HG03457 (cell line): ENCODE measurements around the gene C6orf15.
A peak's percentile ranks its signal among the peaks of the same experiment; 100 is the strongest.

ENCODE experiments used
- ATAC-seq: cut with Tn5 transposase; IDR thresholded peaks from one replicate; pipeline ENCODE4 v1.9.1; 2021; ENCODE audit warnings: moderate number of reproducible peaks; ENCODE audit not compliant: unreplicated experiment

The C6orf15 gene

DNA sequence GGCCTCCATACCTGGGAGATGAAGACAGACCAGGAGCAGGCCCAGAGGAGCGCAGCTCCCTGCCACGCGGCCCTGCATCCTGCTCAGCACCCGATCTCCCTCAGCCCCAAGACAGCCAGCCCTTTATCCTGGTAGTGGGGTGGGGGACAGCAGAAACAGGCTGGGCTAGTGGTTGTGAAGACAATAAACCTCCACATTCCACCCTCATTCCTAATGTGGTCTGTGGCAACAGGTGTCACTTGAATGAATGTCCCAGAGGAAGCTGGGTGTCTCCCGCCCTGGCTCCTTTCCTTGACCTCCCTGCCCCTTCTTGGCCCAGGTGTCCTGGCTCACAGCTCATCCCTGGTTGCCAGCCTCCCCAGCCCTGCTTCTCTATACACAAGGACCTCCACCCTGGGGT is at the start of gene C6orf15:
Gene C6orf15 (minus strand): TSS at position 98 of the 400 bp plus-strand sequence. CDS start 20 bp downstream, at position 78.
- ATAC-seq: no peak

DNA sequence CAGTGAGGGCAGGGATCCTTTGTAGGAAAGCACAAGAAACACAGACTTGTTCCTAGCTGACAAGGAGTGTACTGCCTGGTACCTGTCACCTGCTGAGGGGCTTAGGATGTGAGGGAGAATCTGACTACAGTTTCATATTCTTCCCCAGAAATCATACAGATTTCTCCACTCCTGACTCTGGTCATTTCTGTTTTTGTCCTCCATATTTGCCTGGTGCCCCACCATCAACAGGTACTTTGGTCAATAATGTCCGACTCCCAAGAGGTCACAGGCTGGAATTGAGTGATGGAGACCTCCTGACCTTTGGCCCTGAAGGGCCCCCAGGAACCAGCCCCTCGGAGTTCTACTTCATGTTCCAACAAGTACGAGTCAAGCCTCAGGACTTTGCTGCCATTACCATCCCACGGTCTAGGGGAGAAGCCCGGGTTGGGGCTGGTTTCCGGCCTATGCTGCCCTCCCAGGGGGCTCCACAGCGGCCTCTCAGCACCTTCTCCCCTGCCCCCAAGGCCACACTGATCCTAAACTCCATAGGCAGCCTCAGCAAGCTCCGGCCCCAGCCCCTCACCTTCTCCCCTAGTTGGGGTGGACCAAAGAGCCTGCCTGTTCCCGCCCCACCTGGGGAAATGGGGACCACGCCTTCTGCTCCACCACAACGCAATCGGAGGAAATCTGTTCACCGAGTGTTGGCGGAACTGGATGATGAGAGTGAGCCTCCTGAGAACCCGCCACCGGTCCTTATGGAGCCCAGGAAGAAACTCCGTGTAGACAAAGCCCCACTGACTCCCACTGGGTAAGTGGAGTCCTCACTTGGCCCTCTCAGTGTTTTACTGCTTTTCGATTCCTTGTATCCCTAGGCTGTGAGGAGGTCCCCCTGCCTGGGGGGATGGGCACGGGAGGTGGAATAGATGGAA is 49.1 kb upstream of the C6orf15 start:
- no peak for ATAC-seq

DNA sequence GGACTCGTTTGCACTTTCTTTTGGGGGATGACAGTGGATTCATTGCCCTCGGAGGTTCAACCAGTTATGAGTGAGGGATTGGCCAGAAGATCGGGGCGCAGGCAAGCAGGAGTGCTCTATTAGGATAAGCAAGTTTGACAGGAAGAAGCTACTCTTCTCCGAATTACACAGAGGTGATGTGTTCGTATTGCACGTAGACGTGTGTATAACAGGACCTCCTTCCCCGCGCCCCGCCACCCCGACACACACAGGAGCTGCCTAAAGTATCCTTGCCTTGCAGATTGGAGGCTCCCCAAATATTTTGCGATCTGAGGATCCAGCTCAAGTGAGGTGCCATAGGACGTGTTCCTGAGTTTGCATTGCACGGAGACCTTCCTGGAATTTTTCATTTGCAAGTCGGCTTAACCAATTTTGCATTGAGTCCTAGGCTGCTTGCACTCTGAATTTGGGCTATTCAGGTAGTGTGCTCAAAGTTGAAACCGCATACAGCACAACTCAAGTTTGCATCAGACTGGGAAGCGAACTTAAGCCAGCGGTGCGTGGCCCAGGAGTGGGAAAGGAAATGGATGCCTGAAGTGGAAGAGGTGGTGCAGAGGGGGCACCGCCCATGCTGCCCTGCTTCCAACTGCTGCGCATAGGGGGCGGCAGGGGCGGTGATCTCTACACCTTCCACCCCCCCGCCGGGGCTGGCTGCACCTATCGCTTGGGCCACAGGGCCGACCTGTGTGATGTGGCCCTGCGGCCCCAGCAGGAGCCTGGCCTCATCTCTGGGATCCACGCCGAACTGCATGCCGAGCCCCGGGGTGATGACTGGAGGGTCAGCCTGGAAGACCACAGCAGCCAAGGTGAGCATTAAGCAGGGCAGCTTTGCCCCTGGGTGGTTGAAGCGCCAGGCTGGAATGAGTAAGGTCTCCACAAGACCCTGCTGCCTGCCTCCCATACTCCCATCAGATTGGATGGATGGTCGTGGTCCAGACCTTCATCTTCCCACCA is 46.8 kb upstream of the C6orf15 start:
- ATAC-seq: no peak

DNA sequence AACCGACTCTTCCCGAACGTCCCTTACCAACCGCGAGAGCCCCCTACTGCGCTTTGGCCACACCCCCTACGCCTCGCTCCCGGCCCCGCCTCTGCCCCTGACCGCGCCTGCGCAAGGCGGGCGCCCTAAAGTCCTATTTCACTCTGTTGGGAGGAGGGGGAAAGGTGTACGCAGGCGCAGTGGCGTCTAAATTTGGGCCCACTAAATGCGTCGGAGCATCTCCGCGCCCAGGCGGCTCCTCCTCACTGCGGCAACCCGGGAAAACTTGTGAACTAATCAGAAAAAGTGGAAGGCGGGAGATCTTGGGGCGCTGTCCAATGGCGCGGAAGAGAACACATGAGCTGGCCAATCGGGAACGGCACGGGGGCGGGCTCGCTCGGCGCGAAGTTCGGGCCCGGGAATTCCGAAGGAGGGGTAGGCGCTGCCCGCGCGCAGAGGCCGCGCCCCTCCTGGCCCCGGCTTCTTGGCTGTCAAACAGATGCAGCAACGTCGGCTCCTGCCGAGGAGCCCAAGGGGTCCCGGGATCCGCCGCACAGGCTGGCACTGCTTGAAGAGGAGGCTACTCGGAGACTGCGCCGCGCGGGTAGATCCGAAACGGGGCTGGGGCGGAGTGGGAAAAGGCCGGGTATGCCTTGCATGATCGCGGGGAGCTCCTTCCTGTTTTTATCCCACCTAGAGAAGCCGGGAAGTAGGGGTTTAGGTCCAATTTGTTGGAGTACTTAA is 45.9 kb upstream of the C6orf15 start, which contains the start of gene TCF19:
Gene TCF19 (plus strand): TSS at position 450 of the 723 bp plus-strand sequence. CDS start 881 bp downstream, outside the sequence.
- ATAC-seq: peak; percentile 65

DNA sequence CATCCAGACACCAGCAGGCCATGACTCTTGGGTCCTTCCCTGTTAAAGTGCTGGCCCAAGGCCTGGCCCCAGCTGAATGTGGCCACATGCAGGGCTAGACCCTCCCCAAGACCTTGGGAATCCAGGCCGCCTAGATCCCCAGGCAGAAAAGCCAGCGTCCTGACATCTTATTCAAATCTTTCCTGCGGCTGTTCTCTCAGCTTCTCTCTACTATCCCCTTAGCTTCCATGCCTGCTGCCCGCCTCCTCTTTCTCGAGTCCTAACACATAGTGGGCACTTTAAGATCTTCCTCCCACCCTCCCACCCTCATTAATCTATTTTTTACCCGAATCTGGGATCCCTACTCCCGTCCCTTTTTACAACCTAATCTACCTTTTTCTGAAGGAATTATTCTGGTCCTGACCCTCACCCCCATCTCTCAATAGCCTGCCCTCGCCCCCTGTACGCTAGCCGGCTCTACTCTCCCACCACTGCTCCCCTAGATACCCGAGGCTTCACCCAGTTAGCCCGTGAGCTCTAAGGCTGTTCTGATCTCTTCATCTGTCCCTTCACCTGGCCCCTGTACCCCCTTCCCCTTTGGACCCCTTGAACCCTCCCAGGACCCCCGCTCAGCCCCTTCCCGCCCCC is 45.3 kb upstream of the C6orf15 start, which contains the start of gene CCHCR1:
Gene CCHCR1 (minus strand): TSS at position 290 of the 627 bp plus-strand sequence. CDS start 202 bp downstream, at position 88.
- ATAC-seq: no peak

DNA sequence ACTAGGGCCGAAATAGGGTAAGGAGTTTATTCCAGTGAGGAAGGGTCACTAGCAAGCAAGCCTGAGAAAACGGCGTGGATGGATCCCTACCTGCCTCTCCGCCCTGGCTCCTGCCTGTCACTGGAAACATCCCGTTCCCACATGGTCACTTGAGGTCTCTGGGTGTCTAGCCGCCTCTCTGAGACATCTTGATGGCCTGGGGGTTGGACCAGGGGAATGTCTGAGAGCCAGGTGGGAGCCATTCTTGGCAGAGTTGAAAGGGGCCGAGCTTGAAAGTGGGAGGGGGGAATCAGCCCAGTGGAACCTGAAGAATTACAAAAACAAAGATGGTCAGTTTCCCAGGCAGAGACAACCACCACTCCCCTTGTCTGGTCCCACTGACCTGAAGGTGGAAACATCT is 44.3 kb upstream of the C6orf15 start:
- ATAC-seq: no peak

DNA sequence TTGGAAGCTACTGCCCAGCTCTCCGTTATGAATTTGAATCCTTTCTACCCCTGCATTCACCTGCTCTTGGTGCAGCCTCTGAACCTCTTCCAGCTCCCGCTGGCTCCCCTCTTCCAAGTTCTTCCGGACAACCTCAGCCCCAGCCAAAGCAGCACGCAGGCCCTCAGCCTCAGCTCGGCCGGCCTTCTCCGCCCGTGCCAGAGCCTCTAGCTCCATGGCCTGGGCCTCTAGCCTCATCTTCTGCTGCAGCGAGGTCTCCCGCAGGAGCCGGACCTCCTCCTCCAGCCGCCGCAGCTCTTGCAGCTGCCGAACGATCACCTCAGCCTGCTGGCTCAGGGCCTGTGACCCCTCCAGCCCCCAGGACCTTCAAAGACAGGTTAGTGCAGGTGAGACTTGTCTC is 42.1 kb upstream of the C6orf15 start:
- ATAC-seq: no peak

DNA sequence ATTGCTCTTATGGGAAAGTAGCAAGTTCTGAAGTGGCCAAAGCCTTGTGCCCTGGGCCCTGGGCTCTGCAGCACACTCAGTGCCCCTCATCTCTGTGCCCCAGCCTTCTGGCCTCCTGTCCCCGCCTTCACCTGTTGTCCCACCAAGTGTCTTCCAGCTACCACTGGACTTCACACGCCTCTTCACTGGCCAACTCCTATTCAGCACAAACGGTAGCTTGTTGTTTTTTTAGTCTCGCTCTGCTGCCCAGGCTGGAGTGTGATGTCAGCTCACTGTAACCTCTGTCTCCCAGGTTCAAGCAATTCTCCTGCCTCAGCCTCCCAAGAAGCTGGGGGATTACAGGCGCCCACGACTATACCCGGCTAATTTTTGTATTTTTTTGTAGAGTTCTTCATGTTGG is 40.4 kb upstream of the C6orf15 start:
- ATAC-seq: no peak

DNA sequence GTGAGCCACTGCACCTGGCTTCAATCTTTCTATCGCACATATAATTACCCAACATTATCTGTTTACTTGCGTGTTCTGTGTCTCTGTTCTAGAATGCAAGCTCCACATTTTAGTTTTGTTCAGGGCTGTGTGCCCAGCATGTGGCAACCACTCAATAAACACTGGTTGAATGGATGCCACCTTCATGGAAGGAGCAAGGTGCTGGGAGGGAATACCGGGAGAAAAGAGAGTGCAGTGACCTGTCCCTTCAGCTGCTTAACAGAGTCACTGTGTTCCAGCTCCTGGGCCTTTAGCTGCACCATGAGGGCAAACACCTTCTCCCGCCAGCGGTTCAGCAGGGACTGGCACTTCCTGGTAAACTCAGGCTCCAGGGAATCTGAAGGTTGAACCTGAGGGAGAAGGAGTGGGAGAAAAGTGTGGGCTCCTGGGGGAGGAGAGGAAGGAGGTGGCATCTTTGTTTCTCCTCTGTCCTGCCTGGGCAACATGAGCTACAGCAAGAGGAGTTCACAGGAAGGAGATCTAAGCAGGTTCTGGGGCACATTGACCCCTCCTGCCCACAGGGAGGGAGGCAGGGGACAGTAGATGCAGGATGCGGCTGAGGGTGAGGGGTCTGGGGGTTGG is 37.6 kb upstream of the C6orf15 start:
- no peak for ATAC-seq

DNA sequence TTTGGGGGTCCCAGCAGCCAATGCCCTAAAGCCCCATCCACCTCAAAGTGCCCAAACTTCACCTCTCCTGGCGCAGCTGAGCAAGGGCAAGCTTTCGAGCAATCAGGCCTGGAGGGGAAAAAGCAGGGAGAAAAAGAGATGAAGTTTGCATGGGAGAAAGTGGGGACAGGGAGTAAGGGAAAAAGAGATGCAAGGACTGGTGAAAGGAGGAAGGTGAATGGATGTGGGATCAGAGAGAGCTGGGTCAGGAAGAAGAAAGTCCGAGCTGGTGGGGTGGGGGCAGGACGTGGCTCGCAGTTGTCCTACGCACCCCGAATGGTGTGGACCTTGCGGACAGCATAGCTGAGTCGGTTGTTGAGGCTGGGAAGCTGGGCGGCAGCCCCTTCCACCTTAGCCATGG is 33.0 kb upstream of the C6orf15 start:
- ATAC-seq: no peak

DNA sequence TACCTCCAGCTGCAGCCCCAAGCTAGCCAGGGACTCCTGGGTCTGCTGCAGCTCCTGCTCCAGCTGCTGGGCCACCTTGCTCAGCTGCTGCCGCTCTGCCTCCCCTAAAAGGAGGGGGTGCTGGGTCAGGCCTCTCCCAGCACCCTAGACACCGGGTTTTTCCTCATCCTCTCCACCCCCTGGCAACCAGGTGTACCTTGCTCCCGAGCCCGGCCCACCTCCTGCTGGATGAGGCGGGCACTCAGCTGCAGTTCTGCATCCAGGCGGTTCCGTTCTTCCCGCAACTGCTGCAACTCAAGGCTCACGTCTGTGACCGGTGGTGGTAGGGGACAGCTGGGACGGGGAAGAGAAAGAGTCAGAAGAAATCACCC is 32.6 kb upstream of the C6orf15 start:
- no peak for ATAC-seq

DNA sequence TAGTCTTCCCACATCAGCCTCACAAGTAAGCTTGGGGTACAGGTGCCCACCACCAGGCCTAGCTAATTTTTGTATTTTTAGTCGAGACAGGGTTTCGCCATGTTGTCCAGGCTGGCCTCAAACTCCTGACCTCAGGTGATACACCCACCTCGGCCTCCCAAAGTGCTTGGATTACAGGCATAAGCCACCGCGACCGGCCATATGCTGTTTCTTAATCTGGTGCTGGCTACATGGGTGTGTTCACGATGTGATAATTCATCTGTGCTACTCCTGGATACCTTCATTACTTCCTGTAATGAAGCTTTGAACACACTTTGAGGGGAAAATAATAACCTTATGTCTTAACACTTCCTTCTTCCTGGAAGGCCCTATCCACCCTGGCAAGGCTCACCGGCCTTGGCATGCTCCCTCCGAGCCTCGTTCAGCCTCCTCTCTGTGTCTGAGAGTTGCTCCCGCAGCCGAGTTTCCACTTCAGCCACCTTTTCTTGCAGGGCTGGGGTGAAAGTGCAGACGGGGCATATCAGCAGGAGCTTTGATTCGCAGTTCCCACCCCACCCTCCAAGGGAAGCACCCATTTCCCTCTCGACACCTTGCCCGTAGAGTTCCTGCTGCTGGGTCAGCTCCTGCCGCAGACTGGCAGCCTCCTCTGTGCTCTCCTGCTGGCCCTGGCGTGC is 32.1 kb upstream of the C6orf15 start:
- ATAC-seq: no peak

DNA sequence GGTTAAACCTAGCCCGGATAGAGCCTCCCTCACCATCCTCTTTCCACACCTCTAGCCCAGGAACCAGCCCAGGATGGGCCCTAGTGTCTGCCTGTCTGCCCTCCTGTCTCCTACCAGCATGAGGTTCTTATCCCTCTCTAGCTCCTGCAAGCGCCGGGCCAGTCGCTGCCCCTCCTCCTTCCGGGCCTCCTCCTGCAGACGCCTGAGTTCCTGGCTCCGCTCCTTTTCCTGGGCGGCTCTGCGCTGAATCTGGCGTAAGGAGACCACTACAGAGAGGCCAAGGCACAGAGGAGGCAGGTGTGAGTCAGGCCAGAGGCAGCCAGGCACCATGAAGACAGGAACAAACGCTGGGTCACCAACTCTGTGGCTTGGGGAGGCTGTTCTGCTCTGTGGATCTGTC is 30.8 kb upstream of the C6orf15 start:
- ATAC-seq: no peak

DNA sequence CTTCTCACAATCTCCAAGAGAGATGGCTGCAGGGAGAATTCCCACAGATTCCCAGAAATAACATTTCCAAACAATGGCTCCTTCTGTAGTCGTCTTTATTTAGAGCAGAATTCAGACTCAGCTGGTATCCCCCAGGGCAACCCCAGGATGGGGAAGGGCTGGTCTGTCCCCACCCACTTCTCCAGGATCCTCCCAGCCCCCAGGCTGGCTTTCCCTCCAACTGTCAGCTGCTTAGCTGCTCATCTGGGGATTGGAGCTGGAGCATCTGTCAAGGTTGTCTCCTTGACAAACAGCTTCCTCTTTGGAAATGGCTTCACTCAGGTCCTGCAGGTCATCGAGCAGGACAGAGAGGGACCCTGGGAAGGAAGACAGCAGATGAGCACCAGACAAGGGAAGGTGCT is 30.0 kb upstream of the C6orf15 start:
- no peak for ATAC-seq

DNA sequence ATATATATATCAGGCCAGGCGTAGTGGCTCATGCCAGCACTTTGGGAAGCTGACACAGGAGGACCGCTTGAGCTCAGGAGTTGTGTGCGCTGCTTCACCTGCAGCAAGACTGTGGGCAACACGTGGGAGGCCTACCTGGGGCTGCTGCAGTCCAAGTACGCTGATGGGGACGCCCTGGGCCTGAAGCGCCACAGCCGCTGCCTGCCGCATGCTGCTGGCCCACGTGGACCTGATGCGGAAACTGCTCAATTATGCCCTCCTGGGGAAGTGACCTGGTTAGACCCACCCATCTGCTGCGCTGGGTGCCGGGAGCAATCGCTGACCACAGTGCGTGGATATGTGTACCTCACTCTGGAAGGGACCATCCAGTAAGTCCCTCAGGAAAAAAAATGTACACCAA is 28.3 kb upstream of the C6orf15 start:
- ATAC-seq: no peak

DNA sequence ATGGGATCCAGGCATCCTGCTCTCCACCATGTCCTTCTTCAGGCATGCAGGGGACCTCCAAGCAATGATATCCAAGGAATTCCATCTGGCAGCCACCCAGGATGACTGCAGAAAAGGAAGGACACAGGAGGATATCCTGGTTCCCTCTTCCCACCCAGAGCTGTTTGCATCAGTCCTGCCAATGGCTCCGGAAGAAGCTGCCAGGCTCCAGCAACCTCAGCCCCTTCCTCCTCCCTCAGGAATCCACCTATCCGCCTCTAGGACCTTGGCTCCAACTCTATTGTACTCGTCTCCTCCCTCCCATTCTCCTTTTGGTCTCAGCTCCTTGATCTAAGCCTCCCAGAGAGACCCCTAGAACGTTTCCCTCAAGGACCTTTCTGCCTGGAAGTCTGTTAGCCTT is 27.2 kb upstream of the C6orf15 start:
- ATAC-seq: no peak

DNA sequence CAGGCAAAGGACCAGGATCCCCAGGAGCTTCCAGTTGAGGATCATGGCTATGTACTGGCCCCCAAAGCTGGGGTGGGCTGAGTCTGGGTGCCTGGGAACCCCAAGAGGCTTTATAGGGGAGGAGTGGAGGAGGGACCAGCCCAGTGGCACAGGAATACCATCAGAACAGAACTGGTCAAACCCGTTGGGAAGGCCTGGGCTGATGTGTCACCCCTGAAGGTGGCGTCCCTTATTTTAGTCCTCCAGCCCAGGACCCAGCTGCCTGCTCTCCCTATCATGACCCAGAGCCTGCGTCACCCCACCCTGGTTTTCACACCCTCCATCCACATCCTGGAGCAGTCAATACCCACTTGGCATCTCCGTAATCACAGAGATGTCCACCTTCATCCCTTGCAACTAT is 26.6 kb upstream of the C6orf15 start, which contains the start of gene PSORS1C2:
Gene PSORS1C2 (minus strand): TSS at position 85 of the 400 bp plus-strand sequence. CDS start 40 bp downstream, at position 45.
- ATAC-seq: no peak

DNA sequence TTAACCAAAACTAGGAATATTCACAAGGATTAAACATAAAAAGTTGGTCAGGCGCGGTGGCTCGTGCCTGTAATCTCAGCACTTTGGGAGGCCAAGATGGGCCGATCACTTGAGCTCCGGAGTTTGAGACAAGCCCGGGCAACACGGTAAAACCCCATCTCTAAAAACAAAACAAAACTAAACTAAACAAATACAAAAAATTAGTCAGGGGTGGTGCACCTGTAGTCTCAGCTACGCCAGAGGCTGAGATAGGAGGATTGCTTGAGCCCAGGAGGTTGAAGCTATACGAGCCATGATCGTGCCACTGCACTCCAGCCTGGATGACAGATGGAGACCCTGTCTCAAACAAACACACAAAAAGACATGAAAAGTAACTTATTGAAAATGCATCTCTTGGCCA is 23.3 kb upstream of the C6orf15 start:
- no peak for ATAC-seq

DNA sequence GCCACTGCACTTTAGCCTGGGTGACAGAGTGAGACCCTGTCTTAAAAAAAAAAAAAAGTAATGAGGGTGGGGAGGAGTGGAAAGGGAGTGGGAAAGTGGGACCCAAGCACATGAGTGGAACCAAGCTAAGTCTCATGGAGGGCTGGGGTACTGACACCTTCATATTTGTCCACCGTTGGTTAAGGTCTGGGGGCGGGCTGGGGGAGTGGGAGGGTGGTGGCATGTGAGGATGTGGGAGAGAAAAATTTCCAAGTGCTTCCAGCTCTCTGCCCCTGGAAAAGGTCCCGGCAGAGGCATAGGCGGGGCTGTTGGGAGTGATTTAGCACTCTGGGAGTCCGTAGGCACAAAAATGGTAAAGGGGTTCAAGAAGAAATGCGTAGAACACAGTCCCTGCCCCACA is 20.4 kb upstream of the C6orf15 start:
- no peak for ATAC-seq
